GM18870 (cell line): ENCODE measurements around the gene EGFR.
A peak's percentile ranks its signal among the peaks of the same experiment; 100 is the strongest.

Experiments
- ATAC-seq: cut with Tn5 transposase; IDR thresholded peaks from one replicate; pipeline ENCODE4 v1.9.1; 2021; ENCODE audit warnings: moderate library complexity; ENCODE audit not compliant: unreplicated experiment

Gene EGFR

GRCh38 chr7:55121249-55121648 lies 102.4 kb downstream of the EGFR start:
- ATAC-seq: no peak

- no peak for ATAC-seq
These were observed 103.4 kb downstream of the EGFR start for GRCh38 chr7:55122263-55122662.

GRCh38 chr7:55124989-55125875 lies 106.4 kb downstream of the EGFR start:
- no peak for ATAC-seq

DNA sequence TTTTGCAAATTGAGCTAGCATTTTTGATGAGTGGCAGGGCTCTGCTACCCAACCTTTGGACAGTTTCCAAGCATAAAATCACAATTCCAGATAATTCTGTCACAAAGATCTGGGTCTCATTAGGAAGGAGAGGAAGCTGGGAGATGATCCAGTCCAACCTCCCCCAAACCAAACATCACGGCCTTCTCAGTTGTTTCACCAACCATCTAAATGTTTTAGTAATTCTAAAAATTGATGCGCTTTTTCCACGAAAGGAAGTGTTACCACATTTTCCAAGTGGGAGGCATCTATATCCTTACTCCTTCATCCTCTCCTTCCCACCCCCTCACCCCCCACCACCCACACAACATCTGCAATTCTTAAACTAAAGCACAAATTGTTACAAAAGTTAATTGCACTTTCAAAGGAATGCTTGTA lies 108.3 kb downstream of the EGFR start:
- no peak for ATAC-seq

GRCh38 chr7:55127622-55128081 lies 108.8 kb downstream of the EGFR start:
- ATAC-seq: no peak

- ATAC-seq: no peak
These were observed 110.0 kb downstream of the EGFR start for GRCh38 chr7:55128693-55129394.

DNA sequence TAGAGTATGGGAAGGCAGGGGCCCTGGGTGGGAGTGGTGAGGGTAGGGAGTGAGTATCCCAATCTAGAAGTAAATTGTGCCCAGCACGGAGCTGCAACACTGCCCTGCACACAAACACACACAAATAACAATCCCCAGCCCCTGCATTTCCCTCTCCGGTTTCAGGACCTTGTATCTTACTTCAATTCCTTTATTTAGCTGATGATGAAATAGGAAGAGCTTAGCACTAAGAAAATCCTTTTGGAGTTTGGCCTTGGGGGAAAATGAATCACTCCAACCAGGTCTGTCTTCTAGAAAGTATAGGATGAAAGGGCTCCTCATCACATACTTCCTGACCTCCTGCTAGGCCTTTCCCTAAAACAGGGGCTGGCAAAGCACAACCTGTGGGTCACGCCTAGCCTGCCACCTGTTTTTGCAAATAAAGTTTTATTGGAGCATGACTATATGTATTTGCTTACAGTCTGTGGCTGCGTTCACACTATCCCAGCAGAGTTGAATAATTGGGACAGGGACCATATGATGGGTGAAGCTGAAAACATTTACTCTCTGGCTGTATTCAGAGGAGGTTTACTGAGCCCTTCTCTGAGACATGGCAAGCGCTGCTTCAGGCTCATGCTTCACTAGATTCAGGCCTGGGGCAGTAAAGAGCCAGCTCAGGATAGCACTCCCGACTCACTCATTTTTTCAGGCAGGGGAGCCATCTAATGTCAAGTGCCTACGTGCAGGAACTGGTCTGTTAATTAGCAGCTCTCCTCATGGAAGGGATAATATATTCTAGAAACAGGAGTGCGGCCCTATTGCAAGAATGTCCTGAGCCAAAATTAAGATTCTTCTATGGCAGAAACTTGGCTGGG lies 111.0 kb downstream of the EGFR start:
- ATAC-seq: no peak

- ATAC-seq: no peak
These were observed 111.8 kb downstream of the EGFR start for GRCh38 chr7:55130395-55131141.

- ATAC-seq: no peak
These were observed 112.5 kb downstream of the EGFR start for GRCh38 chr7:55131142-55131929.

GRCh38 chr7:55132550-55132889 lies 113.7 kb downstream of the EGFR start:
- no peak for ATAC-seq

DNA sequence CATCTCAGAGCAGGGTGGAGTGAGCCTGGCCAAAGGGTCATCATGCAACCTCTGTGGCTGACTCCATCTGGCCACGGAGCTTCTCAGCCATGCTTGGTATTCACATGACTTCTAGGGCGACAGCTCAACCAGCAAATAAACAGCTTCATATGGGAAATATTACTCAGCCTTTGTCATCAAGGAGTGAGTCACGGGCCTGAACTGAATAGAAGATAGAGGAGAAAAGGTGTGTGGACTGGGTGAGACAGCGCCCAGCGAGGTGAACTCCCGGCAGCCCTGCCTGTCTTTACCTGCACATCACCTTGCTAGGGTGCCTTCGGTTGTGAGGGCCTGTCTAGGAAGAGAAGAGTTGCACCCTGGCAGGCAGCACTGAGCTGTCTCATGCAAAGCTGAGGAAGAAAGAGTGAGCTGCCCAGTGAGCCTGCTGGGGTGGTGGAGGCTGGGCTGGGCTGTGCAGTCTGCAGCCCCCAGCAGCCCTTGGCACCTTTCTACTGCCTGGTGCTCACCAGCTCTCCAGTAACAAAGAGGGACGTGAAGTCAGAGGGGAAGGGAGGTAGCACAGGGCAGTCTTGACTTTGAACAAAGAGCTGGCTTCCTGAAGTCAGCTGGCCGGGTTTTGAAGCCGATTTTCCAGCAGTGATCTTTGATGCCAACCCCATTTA lies 114.2 kb downstream of the EGFR start:
- ATAC-seq: peak; percentile 48

DNA sequence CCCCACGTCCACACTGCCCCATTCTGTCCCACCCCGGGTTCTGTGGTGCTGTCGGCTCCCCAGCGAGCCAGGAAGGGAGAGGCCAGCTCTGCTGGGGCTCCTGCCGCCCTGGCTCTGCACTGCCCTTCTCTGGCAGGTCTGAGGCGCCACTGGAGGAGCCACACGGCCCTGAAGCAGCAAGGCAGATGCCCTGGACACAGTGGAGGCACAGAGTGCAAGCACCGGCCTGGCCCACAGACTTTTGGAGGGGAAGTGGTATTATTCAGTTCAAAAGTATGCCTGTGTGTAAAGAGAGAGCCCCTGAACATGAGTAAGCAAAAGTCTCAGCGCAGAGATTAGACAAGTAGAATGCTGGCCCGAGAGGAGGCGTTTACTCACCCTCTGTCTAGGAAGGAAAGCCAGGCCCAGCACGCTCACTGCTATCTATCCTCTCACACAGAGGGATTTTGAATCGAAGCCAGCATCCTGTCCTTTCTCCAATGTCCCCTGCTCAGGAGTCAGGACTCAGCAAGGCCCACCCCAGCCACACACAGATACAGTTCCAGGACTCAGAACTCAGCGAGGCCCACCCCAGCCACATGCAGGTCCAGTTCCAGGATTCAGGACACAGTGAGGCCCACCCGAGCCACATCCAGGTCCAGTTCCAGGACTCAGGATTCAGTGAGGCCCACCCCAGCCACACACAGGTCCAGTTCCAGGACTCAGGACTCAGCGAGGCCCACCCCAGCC lies 115.0 kb downstream of the EGFR start:
- no peak for ATAC-seq

GRCh38 chr7:55134359-55134725 lies 115.5 kb downstream of the EGFR start:
- ATAC-seq: no peak

DNA sequence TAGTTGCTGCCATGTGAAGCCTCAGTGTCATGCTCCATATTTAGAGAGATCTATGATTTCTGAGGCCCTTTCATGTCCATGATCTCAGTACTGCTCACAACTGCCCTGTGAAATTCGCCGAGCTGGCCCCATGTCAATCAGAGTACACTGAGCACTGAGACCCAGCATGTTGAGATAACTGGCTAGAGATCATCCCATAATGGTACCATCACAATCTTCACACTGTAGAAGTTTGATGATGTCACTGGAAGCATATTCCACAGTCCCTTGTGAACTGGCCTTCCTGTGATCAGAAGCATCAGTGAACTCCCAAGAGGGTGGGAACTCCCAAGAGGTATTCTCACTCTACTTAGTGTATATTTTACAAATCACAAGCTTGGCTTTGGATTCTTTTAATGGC lies 116.0 kb downstream of the EGFR start:
- no peak for ATAC-seq

DNA sequence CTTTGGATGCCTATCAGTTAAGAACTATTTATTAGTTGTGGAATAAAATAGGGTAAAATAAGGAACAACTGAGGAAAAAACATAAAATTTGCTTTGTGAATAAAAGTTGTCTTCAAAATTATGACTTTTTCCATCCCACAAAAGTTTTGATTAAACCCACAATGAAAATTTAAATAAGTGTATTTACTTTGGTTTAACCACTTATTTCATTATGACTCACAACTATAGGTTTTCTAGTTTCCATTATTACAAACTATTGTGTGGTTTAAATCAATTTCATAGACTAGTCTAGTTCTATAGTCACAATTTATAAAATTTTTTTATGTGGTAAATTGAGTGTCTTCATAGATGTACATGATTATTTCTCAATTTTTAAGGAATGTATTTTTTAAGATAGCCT lies 116.6 kb downstream of the EGFR start:
- ATAC-seq: no peak

DNA sequence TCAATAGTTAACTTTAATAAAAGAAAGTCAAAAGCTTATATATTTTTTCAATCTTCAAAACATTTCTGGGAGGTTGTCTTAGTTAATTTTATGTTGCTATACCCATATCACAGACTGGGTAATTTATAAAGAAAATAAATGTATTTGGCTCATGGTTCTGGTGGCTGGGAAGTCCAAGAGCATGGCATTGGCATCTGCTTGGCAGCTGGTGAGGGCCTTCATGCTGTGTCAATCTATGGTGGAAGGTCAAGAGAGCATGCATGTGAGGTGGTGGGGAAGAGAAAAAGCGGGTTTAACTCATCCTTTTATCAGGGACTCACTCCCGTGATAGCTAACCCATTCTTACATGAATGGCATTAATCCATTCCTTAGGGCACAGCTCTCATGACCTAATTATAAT lies 119.8 kb downstream of the EGFR start:
- no peak for ATAC-seq

GRCh38 chr7:55140221-55140940 lies 121.6 kb downstream of the EGFR start:
- ATAC-seq: peak; percentile 99

GRCh38 chr7:55140941-55141278 lies 122.1 kb downstream of the EGFR start:
- ATAC-seq: peak; percentile 29
